ENCODE results near the gene PRKAG2. TPM values are rescaled to one million over a fixed set of nuclear protein-coding genes. Genes with fewer than 3 reads are reported as not detected.
A peak's percentile ranks its signal among the peaks of the same experiment; 100 is the strongest.

Gene PRKAG2
- total RNA-seq, 2 experiments from 2014 or later: 23.5 to 25.6 TPM

DNA sequence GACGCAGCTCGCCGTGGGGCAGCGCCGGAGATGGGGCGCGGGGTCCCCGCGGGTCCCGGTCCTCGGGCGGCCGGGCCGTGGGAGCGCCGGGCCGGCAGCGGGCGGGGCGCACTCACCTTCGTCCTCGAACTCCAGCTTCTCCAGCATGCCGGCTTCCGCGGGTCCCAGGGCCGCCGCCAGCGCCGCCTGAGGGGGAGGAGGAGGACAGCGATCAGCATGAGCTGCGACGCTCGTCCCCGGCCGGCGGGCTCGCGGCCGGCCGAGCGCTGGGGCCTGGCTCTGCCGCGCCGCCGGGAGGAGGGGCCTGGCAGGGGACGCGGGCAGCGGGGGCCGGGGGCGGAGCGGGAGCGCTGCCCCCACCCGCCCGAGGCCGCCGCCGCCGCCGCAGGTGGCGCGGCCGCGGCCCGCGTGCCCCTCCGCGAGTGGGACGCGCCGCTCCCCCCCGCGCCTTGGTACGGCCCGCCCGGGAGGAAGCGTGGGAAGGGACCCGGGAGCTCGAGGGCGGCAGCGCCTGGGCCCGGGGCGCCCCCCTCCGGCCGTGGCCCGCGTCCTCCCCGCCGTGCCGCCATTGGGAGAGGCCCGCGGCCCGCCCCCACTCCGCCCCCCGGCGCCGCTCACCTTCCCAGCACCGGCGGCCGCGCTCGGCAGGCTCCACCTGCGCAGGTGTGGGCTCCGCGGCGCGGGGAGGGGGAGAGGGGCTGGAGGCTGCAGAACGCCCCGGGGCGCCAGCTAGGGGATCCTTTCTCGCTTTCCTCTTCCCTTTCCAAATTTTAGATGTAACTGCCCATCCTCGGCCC is 244.8 kb downstream of the PRKAG2 start:
- Mint-ChIP-seq H3K27me3 (no peaks in the 10 kb centered on the region), H3K4me3 (peak overlapping the region; percentile 95), H3K9me3 (peaks cover 5% of the 10 kb centered on the region), H3K36me3 (peaks cover 4% of the 10 kb centered on the region), H3K4me1 (ENCODE audit: low read depth) (peaks cover 21% of the 10 kb centered on the region), H3K27ac (peak overlapping the region; percentile 99)
- peak; percentile 90 for DNase-seq
- intact Hi-C loops (cut with micrococcal nuclease): loop anchor here (1.0 to 5.0 kb wide), 5 partner anchors 114 to 399 kb away; partner anchors contain the start of gene CHPF2
- ChIA-PET CTCF (interaction anchor here (0.7 to 5.5 kb wide), 19 partner anchors 9 to 264 kb away, joined by 3 to 62 read pairs (median 4); partner anchors contain the start of gene RHEB), POLR2A (interaction anchor here (0.6 to 3.3 kb wide), 10 partner anchors 8 to 147 kb away, joined by 3 to 25 read pairs (median 3); partner anchors contain the start of gene RHEB)

DNA sequence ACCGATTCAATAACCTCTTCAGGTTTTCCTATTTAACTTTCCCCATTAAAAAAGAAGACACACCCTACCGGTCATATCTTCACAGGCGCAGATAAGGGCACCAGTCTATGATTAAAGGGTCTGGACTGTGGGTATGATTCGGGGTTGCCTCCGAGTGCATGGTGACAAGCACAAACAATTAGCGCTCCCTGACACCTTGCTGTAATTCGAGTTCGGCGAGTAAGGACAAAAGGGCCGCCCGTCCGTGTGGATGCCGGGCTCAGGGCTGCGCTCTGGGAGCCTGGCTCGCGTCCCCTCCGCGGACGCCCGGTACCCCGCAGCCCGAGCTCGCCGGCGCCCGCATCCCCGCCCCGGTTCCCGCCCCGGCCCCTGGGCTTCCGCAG is 245.4 kb downstream of the PRKAG2 start:
- POLR2A ChIA-PET: interaction anchor here (0.6 to 3.3 kb wide), 7 partner anchors 8 to 146 kb away, joined by 3 to 25 read pairs (median 3); partner anchors contain the start of gene RHEB
- Mint-ChIP-seq H3K36me3 (peaks cover 4% of the 10 kb centered on the region), H3K4me3 (peak overlapping the region; percentile 78), H3K4me1 (ENCODE audit: low read depth) (peaks cover 21% of the 10 kb centered on the region), H3K9me3 (peaks cover 5% of the 10 kb centered on the region), H3K27ac (peak overlapping the region; percentile 80), H3K27me3 (no peaks in the 10 kb centered on the region)
- intact Hi-C loops (cut with micrococcal nuclease): loop anchor here (5.0 kb wide), 1 partner anchor 279 kb away; no protein-coding TSS in a partner anchor
- CTCF ChIA-PET: interaction anchor here (0.9 to 5.5 kb wide), 16 partner anchors 8 to 263 kb away, joined by 3 to 62 read pairs (median 4); partner anchors contain the start of gene RHEB
- no peak for DNase-seq

DNA sequence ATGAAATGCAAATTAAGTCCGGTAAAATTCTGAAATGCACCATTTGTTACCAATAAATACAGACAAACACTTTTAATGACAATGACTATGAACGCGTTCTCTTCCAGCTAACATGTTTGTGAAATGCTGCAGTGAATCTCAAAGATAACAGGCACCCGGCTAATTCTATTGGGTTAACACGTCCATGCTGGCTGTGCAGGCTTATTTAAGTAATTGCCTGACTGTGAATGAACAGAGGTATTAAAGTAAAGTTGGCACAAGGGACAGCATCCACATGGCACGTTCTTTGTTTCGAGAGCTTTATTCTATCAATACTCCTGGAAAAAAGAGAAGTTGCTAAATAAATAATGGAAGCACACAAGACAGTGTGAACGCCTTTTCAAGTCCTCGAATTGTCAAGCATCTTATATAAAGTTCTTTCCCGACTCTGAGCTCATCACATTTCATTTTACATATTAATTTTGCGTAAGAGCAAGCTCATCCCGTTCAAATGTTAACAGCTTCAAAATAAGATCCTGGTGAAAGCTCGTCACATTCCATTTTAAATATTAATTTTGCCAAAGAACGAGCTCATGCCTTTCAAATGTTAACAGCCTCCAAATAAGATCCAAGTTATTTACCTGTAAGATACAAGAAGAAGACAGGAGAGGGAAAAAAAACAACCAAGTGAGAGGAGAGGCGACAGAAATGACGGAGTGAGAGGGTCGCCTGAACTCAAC is 245.9 kb downstream of the PRKAG2 start:
- Mint-ChIP-seq H3K4me1 (ENCODE audit: low read depth) (peaks cover 21% of the 10 kb centered on the region), H3K27ac (peak overlapping the region; percentile 80), H3K4me3 (peak overlapping the region; percentile 78), H3K36me3 (peaks cover 4% of the 10 kb centered on the region), H3K27me3 (no peaks in the 10 kb centered on the region), H3K9me3 (peaks cover 5% of the 10 kb centered on the region)
- ChIA-PET CTCF (interaction anchor here (0.9 to 5.5 kb wide), 11 partner anchors 9 to 263 kb away, joined by 3 to 62 read pairs (median 4); partner anchors contain the start of gene RHEB), POLR2A (interaction anchor here (1.0 to 3.3 kb wide), 3 partner anchors 112 to 126 kb away, joined by 3 to 25 read pairs (median 3); partner anchors contain the start of gene RHEB)
- no peak for DNase-seq
- intact Hi-C loops (cut with micrococcal nuclease): loop anchor here (5.0 kb wide), 1 partner anchor 279 kb away; no protein-coding TSS in a partner anchor

GRCh38 chr7:151630358-151630757 is 246.6 kb downstream of the PRKAG2 start:
- POLR2A ChIA-PET: interaction anchor here (3.3 kb wide), 1 partner anchor 111 kb away, joined by 25 read pairs; the partner anchor contains the start of gene RHEB
- intact Hi-C loops (cut with micrococcal nuclease): loop anchor here (5.0 kb wide), 1 partner anchor 278 kb away; no protein-coding TSS in a partner anchor
- peaks cover 4% of the 10 kb centered on the region for H3K36me3 Mint-ChIP-seq

GRCh38 chr7:151629713-151630272 is 247.1 kb downstream of the PRKAG2 start:
- POLR2A ChIA-PET: interaction anchor here (0.6 kb wide), 1 partner anchor 10 kb away, joined by 3 read pairs; no protein-coding TSS in a partner anchor
- peaks cover 5% of the 10 kb centered on the region for H3K9me3 Mint-ChIP-seq
- peaks cover 25% of the 10 kb centered on the region for H3K4me1 Mint-ChIP-seq (ENCODE audit: low read depth)
- DNase-seq: no peak
- H3K36me3 Mint-ChIP-seq: peaks cover 4% of the 10 kb centered on the region
- no peak overlapping the region for H3K4me3 Mint-ChIP-seq
- no peak overlapping the region for H3K27ac Mint-ChIP-seq
- H3K27me3 Mint-ChIP-seq: no peaks in the 10 kb centered on the region
- intact Hi-C loops (cut with micrococcal nuclease): loop anchor here (5.0 kb wide), 1 partner anchor 277 kb away; no protein-coding TSS in a partner anchor
- CTCF ChIA-PET: interaction anchor here (0.7 to 5.5 kb wide), 3 partner anchors 17 to 645 kb away, joined by 3 to 62 read pairs (median 3); no protein-coding TSS in a partner anchor

More at GRCh38 chr7:151630358-151630757, 246.6 kb downstream of the PRKAG2 start:
- Mint-ChIP-seq H3K4me1 (ENCODE audit: low read depth) (peaks cover 21% of the 10 kb centered on the region), H3K9me3 (peaks cover 5% of the 10 kb centered on the region), H3K4me3 (peak overlapping the region; percentile 78), H3K27me3 (no peaks in the 10 kb centered on the region), H3K27ac (no peak overlapping the region)
- DNase-seq: no peak
- CTCF ChIA-PET: interaction anchor here (0.9 to 5.5 kb wide), 6 partner anchors 9 to 182 kb away, joined by 3 to 62 read pairs (median 3); no protein-coding TSS in a partner anchor

DNA sequence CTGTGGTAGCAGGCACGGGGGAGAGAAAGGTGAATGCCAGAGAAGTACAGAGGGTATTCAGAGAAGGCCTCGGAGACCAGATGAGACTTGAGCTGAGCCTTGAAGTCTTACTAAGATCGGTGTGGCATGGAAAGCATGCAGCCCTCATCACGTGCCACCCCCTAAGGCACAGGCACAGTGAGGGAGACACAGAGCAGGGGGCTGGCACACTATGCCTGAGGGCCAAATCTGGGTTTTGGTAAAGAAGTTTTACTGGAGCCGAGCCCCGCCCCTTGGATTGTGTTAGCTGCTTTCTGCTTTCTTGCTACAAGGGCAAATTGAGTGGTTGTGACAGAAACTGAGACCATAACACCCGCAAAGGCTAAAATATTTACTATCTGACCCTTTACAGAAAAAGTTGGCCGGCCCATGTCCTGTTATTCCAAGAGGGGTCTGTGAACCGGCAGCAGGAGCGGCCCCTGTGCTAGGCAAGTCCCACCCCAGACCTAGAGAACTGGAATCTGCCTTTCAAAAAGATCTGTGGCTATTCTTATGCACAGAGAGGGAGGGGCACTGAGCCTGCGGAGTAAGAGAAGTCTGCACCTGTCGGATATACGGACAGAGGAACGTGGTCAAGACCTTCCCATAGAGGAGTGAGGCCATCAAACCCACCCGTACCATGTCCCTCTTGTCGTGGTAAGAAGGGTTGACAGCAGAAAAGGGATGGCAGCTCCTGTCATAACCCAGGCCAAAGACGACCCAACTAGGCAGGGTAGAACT is 247.9 kb downstream of the PRKAG2 start:
- H3K27ac Mint-ChIP-seq: no peak overlapping the region
- no peaks in the 10 kb centered on the region for H3K27me3 Mint-ChIP-seq
- ChIA-PET POLR2A (interaction anchor here (0.6 kb wide), 1 partner anchor 9 kb away, joined by 3 read pairs; no protein-coding TSS in a partner anchor), CTCF (interaction anchor here (1.2 kb wide), 1 partner anchor 17 kb away, joined by 3 read pairs; no protein-coding TSS in a partner anchor)
- DNase-seq: no peak
- intact Hi-C loops (cut with micrococcal nuclease): no loop called here
- H3K4me3 Mint-ChIP-seq: no peak overlapping the region
- peaks cover 4% of the 10 kb centered on the region for H3K36me3 Mint-ChIP-seq
- peaks cover 5% of the 10 kb centered on the region for H3K9me3 Mint-ChIP-seq
- H3K4me1 Mint-ChIP-seq (ENCODE audit: low read depth): peaks cover 31% of the 10 kb centered on the region

DNA sequence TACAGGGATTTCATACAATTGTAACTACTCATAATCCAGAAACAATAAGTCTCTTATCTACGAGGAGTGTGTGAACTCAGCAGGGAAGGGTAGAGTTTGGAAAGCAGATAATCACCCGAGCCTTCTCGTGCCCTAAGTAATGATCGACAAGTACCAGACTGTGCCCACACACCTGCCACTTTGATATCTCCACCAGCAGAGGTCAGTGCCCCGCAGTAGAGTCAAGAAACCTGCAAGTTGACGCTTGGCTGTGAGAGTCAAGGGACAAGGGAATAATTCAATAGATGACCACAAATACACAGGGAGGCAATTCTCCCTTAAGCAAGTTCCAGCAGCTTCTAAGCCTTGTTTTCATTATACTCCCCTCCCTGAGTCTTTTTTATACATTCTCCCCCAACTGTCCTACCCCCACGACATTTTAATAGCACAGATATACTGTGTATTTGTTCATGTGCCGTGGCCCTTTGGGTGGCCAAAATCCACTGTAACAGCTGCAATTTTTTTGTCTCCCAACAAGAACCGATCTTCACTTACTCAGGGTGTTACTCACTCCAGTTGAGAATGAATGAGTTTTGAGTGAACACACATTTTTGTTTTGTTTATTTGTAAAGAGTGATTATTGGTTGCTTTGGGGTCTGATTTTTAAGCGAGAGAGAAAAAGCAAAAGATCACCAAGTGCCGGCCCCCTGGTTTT is 250.3 kb downstream of the PRKAG2 start:
- CTCF ChIA-PET: interaction anchor here (0.7 to 1.5 kb wide), 4 partner anchors 130 to 157 kb away, joined by 3 to 5 read pairs (median 4); no protein-coding TSS in a partner anchor
- Mint-ChIP-seq H3K4me1 (ENCODE audit: low read depth) (peaks cover 31% of the 10 kb centered on the region), H3K9me3 (no peaks in the 10 kb centered on the region), H3K27ac (no peak overlapping the region), H3K4me3 (no peak overlapping the region), H3K36me3 (no peaks in the 10 kb centered on the region), H3K27me3 (no peaks in the 10 kb centered on the region)
- DNase-seq: peak; percentile 45
- POLR2A ChIA-PET: no interaction called here
- intact Hi-C loops (cut with micrococcal nuclease): loop anchor here (1.0 kb wide), 1 partner anchor 79 kb away; no protein-coding TSS in a partner anchor

GRCh38 chr7:151625606-151626005 is 251.3 kb downstream of the PRKAG2 start:
- Mint-ChIP-seq H3K9me3 (no peaks in the 10 kb centered on the region), H3K36me3 (no peaks in the 10 kb centered on the region), H3K4me3 (no peak overlapping the region), H3K27me3 (no peaks in the 10 kb centered on the region), H3K4me1 (ENCODE audit: low read depth) (peaks cover 21% of the 10 kb centered on the region), H3K27ac (no peak overlapping the region)
- ChIA-PET CTCF (interaction anchor here (0.7 to 1.5 kb wide), 2 partner anchors 134 to 157 kb away, joined by 4 to 5 read pairs; no protein-coding TSS in a partner anchor), POLR2A (no interaction called here)
- no peak for DNase-seq
- intact Hi-C loops (cut with micrococcal nuclease): loop anchor here (1.0 kb wide), 1 partner anchor 80 kb away; no protein-coding TSS in a partner anchor

GRCh38 chr7:151624246-151624928 is 252.5 kb downstream of the PRKAG2 start:
- no peaks in the 10 kb centered on the region for H3K36me3 Mint-ChIP-seq
- no peak overlapping the region for H3K27ac Mint-ChIP-seq
- H3K27me3 Mint-ChIP-seq: no peaks in the 10 kb centered on the region
- no peaks in the 10 kb centered on the region for H3K9me3 Mint-ChIP-seq
- ChIA-PET CTCF (interaction anchor here (0.9 to 1.7 kb wide), 3 partner anchors 8 to 136 kb away, joined by 3 to 11 read pairs (median 3); no protein-coding TSS in a partner anchor), POLR2A (interaction anchor here (0.8 kb wide), 1 partner anchor 8 kb away, joined by 3 read pairs; no protein-coding TSS in a partner anchor)
- H3K4me1 Mint-ChIP-seq (ENCODE audit: low read depth): peaks cover 15% of the 10 kb centered on the region
- intact Hi-C loops (cut with micrococcal nuclease): no loop called here
- peak; percentile 37 for DNase-seq
- H3K4me3 Mint-ChIP-seq: no peak overlapping the region

Measured in activated CD4-positive, alpha-beta memory T cell treated with anti-CD3 and anti-CD28 coated beads for 36 hours (primary cell).